Fibroblast of the aortic adventitia (primary cell): ENCODE results near the gene PTGFR. TPM values are rescaled to one million over a fixed set of nuclear protein-coding genes. Genes with fewer than 3 reads are reported as not detected.

Experiments
- DNase-seq: peaks from one replicate; pipeline ENCODE4 v3.0.0-alpha.2; 2010; ENCODE audit warnings: low read depth
- H3K4me3 ChIP-seq: 2 replicates; pipeline ENCODE4 v1.5.1; 2011; ENCODE audit warnings: low read depth, mild to moderate bottlenecking, control low read depth, low read length, moderate library complexity
- total RNA-seq: library from RNA; depleted of rRNA; stranded (reverse); fragments of >200 nt; gene quantifications from 2 replicates; pipeline ENCODE4 v1.2.3, GENCODE V29; 2012; ENCODE audit warnings: low replicate concordance
- TF ChIP-seq, protein P1 (sequence below): IDR thresholded peaks from 2 replicates; pipeline ENCODE4 v1.5.1; 2011; ENCODE audit warnings: mild to moderate bottlenecking, low read length, control low read depth, inconsistent platforms; ENCODE audit not compliant: insufficient read depth

Gene PTGFR
- total RNA-seq, 1 donor: 77.5 TPM

DNA sequence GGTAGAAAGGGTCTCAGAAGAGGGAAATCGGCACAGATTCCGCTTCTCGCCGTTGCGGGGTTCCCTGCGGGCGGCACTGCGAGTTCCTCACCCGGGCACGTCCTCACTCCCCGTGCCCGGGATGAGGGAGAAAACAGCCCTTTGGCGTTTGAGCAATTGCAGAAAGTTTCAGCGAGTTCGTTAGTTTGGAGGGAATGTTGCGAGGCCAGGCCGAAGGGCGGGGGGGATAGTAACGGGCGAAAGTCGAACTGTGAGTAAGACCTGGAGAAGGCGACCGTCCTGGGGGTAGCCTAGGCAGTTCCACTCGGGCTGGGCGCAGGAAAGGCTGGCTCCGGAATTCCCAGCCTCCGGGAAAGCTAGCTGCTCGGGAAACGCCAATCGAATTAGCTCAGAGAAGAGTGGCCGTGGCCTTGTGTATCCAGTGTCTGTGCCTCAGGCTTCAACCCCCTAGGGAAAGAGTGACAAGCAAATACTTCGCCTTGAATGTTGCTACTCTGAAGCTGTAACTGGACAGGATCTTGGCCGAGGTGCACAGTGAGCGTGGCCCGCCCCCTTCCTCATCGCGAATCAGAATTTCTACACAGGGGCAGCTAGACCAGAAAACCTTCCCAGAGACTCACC lies 787 bp downstream of the PTGFR start:
- TF ChIP-seq, protein P1, sequence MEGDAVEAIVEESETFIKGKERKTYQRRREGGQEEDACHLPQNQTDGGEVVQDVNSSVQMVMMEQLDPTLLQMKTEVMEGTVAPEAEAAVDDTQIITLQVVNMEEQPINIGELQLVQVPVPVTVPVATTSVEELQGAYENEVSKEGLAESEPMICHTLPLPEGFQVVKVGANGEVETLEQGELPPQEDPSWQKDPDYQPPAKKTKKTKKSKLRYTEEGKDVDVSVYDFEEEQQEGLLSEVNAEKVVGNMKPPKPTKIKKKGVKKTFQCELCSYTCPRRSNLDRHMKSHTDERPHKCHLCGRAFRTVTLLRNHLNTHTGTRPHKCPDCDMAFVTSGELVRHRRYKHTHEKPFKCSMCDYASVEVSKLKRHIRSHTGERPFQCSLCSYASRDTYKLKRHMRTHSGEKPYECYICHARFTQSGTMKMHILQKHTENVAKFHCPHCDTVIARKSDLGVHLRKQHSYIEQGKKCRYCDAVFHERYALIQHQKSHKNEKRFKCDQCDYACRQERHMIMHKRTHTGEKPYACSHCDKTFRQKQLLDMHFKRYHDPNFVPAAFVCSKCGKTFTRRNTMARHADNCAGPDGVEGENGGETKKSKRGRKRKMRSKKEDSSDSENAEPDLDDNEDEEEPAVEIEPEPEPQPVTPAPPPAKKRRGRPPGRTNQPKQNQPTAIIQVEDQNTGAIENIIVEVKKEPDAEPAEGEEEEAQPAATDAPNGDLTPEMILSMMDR: no peak
- H3K4me3 ChIP-seq: peak overlapping the region; percentile 88
- peak; percentile 71 for DNase-seq

DNA sequence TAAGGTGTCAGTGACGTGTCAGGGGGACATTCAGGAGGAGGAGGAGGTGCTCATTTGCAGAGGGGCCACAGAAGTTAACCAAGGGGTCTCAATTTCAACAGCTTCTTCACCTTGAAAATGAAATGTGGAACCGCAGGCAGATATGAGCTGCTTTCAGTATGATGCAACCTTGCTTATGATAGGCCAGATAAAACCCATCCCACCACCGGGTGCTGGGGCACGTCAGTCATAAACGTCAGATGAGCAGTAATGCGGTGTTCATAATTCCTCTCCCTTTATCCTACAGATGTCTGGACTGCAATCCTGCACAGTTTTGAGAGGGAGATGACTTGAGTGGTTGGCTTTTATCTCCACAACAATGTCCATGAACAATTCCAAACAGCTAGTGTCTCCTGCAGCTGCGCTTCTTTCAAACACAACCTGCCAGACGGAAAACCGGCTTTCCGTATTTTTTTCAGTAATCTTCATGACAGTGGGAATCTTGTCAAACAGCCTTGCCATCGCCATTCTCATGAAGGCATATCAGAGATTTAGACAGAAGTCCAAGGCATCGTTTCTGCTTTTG lies 1.7 kb downstream of the PTGFR start:
- DNase-seq: no peak
- TF ChIP-seq, protein P1: no peak
- H3K4me3 ChIP-seq: peak overlapping the region; percentile 88

DNA sequence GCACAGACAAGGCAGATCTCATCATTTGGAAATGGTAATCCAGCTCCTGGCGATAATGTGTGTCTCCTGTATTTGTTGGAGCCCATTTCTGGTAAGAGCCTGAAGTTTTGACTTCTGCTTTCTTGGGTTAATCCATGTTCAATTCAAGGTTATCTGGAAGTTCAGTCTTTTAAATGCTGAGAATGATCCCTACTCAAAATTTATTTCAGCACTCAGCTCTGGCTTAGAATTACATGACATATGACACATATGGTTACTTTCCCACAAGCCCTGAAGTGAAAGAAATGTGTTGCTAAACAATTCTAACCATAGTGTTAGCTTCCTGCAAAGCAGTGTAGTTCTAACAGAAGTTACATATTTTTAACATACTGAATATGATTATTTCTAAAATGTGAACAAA lies 2.7 kb downstream of the PTGFR start:
- TF ChIP-seq, protein P1: no peak
- no peak for DNase-seq
- H3K4me3 ChIP-seq: peak overlapping the region; percentile 36

DNA sequence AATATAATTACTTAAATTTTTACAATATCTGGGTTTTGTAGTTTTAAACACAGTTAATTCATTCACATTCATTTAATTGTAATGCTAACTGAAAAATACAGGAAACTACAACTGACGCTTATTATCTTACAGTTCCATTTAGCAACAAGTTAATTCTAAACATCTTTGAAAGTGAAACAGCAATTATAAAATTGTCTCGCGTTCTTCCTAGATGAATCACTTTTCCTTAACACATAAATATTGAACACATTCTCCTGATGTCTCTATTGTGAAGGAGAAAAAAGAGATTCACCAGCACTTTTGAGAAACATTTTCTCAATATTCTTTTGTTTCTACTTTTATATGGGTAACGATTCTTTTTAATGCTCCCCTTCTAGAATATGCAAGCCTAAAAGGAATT lies 6.4 kb downstream of the PTGFR start:
- DNase-seq: no peak

DNA sequence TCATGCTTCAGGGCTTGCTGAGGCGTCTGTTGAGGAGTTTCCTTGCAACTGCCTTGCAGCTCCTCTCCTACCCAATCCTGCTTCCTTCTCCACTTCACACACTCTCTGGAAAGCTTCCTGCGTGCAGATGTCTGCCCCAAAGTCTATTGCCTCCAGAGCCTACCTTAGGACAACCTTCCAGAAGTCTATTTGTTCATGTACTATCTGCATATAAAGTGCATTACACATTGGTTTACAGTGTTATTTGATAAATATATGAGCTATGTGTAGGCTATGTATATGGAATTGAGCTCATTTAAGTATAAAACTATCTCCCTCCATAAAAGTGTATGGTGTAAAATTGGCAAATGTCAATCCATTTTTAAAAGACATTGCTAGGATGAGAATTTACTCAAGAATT lies 9.8 kb downstream of the PTGFR start:
- TF ChIP-seq, protein P1: no peak
- no peak overlapping the region for H3K4me3 ChIP-seq
- no peak for DNase-seq

More for the DNA sequence above, 6.4 kb downstream of the PTGFR start:
- TF ChIP-seq, protein P1: no peak
- no peak overlapping the region for H3K4me3 ChIP-seq

DNA sequence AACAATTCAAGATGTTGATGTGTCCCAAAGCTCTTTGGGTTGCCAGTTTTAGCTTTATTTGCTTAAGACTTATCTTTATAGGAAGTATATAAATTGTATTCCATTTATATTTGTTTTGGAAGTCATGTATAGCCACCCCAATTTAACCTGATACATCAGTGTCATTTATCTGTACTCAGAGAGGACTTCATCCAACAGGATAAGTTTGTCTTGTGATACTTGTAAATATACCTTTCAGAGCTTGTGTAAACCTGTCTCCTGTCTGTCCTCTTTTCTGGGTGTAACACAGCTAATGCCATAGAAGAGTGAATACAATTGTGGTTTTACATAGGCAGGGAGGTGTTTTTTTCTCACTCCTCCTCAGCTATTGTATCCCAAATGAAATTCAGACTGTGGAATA lies 10.4 kb downstream of the PTGFR start:
- TF ChIP-seq, protein P1: no peak
- DNase-seq: no peak
- H3K4me3 ChIP-seq: no peak overlapping the region

DNA sequence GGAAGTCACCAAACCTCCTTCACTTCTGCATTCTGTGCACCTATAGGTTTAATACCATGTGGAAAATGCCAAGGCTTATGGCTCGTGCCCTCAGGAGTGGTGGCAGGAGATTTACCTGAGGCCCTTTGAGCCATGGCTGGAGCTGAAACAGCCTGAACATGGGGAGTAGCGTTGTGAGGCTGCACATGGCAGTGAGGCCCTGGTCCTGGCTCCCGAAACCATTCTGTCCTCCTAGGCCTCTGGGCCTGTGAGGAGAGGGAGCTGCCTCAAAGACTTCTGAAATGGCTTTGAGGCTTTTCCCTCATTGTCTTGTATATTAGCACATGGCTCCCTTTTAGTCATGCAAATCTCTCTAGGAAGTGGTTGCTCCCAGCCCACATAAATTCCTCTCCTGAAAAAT lies 20.6 kb downstream of the PTGFR start:
- DNase-seq: no peak
- no peak overlapping the region for H3K4me3 ChIP-seq
- TF ChIP-seq, protein P1: no peak
